ENCODE data around the gene DEPDC1B.

DNA sequence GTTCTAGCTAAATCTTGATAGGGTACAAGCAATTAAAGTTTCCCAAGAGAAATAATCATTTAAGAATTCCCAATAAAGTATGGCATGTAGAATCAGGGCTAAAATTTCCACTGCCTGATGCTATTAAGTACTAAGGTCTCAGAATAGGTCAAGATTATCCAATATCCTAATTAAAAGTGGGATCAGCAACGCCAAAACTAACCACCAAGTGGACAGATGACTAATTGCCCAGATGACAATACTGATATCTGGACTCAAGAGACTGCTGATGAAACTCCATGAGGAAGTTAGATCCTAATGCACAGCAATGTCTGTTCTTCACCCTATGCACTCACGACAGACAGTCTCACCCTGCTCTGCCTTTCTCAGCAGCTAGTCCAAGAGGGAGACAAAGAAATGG lies 14.3 kb downstream of the DEPDC1B start:
- no peak for TF ChIP-seq EZH2phosphoT487 (IDR thresholded peaks at IDR 0.05; ENCODE audit: low read depth, severe bottlenecking, unreplicated experiment)
- TF ChIP-seq, protein P1, sequence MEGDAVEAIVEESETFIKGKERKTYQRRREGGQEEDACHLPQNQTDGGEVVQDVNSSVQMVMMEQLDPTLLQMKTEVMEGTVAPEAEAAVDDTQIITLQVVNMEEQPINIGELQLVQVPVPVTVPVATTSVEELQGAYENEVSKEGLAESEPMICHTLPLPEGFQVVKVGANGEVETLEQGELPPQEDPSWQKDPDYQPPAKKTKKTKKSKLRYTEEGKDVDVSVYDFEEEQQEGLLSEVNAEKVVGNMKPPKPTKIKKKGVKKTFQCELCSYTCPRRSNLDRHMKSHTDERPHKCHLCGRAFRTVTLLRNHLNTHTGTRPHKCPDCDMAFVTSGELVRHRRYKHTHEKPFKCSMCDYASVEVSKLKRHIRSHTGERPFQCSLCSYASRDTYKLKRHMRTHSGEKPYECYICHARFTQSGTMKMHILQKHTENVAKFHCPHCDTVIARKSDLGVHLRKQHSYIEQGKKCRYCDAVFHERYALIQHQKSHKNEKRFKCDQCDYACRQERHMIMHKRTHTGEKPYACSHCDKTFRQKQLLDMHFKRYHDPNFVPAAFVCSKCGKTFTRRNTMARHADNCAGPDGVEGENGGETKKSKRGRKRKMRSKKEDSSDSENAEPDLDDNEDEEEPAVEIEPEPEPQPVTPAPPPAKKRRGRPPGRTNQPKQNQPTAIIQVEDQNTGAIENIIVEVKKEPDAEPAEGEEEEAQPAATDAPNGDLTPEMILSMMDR (IDR thresholded peaks at IDR 0.05; ENCODE audit: poor library complexity) = no peak
- TF ChIP-seq EZH2 (IDR thresholded peaks at IDR 0.05; ENCODE audit: borderline replicate concordance) = no peak

Measured in hepatocyte (in vitro differentiated cells).